Measurements from ENCODE around the gene THRSP. TPM values are rescaled to one million over a fixed set of nuclear protein-coding genes. Genes with fewer than 3 reads are reported as not detected.
"Not testable (repeated sequence)": the region's sequence is repeated elsewhere in the genome, so short reads cannot be mapped to it uniquely, and the experiment has no call there.

Gene THRSP
- total and polyA plus RNA-seq, 2 donors, result 0.48 to 6.5 TPM

DNA sequence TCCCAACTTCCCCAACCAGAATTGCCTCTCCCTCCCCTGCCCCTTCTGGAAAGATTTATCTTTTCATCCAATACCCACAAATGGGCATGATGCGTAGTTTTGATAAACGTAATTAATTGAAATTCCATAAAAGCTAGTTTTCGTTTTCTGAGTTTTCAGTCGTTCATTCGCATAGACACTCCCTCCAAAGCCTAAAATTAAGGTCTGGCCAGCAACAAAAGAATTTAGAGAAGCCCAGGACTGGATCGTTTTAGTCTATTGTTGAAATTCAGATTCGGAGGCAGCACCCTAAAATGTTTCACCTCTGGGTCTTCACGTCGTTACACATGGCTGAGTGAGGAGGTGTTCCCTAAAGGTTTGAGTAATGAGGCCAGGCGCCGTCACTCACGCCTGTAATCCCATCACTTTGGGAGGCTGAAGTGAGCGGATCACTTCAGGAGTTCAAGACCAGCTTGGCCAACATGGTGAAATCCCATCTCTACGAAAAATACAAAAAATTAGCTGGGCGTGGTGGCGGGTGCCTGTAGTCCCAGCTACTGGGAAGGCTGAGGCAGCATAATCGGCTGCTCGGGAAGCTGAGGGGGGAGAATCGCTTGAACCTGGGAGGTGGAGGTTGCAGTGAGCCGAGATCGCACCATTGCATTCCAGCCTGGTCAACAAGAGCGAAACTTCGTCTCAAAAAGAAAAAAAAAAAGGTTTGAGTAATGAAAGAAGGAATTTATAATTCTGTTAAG lies 16.6 kb downstream of the THRSP start:
- peaks cover 2% of the 10 kb centered on the region for H3K4me1 ChIP-seq (ENCODE audit: insufficient read depth)
- peak overlapping the region; percentile 91 for H3K27ac ChIP-seq (ENCODE audit: low read depth)
- 59% methylated on average over 23 of the region's 23 CpGs for WGBS
- H3K36me3 ChIP-seq (ENCODE audit: insufficient read depth), result no peaks in the 10 kb centered on the region
- peak overlapping the region; percentile 90 for H3K4me3 ChIP-seq (ENCODE audit: low read depth, low read length)
- DNase-seq (ENCODE audit: extremely low spot score), result no peak

DNA sequence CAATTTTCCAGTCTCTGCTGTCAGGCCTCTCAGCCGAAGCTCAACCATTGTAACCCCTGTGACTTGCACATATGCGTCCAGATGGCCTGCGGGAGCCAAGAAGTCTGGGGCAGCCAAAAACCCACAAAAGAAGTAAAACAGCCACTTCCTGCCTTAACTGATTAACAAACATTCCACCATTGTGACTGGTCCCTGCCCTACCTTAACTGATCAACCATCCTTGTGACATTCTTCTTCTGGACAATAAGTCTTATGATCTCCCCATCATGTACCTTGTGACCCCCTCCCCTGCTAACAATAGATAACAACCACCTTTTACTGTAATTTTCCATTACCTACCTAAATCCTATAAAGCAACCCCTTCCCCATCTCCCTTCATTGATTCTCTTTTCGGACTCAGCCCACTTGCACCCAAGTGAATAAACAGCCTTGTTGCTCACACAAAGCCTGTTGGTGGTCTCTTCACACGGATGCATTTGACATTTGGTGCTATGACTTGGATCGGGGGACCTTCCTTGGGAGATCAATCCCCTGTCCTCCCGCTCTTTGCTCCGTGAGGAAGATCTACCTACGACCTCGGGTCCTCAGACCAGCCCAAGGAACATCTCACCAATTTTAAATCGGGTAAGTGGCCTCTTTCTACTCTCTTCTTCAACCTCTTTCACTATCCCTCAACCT lies 17.3 kb downstream of the THRSP start:
- 82% methylated on average over 11 of the region's 11 CpGs for WGBS
- no peaks in the 10 kb centered on the region for H3K36me3 ChIP-seq (ENCODE audit: insufficient read depth)
- H3K27ac ChIP-seq (ENCODE audit: low read depth), result no peak overlapping the region
- DNase-seq (ENCODE audit: extremely low spot score), result no peak
- no peak overlapping the region for H3K4me3 ChIP-seq (ENCODE audit: low read depth, low read length)
- H3K4me1 ChIP-seq (ENCODE audit: insufficient read depth), result peaks cover 2% of the 10 kb centered on the region

DNA sequence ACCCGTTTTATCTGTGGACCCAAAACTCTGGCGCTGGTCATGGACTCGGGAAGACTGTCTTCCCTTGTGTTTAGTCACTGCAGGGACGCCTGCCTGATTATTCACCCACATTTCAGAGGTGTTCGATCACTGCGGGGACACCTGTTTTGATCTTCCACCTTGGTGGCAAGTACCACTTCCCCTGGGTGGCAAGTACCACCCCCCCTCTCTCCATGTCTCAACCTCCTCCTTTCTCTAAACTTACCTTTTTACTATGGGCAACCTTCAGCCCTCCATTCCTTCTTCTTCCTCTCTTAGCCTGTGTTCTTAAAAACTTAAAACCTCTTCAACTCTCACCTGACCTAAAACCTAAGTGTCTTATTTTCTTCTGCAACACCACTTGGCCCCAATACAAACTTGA lies 17.9 kb downstream of the THRSP start:
- DNase-seq (ENCODE audit: extremely low spot score), result no peak
- Histone ChIP-seq H3K27ac (ENCODE audit: low read depth) (no peak overlapping the region), H3K4me3 (ENCODE audit: low read depth, low read length) (no peak overlapping the region), H3K36me3 (ENCODE audit: insufficient read depth) (no peaks in the 10 kb centered on the region), H3K4me1 (ENCODE audit: insufficient read depth) (peaks cover under 1% of the 10 kb centered on the region)
- WGBS, result 92% methylated on average over 6 of the region's 6 CpGs

DNA sequence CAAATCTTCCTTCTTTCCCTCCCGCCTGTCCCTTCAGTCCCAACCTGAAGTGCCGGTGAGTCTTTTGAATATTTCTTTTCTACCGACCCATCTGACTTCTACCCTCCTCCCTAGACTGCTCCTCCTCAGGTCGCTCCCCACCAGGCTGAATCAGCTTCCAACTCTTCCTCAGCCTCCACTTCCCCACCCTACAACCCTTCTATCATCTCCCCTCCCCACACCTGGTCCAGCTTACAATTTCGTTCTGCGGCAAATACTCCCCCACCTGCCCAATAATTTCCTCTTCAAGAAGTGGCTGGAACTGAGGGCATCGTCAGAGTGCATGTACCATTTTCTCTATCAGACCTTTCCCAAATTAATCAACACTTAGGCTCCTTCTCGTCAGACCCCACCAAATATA lies 18.5 kb downstream of the THRSP start:
- Histone ChIP-seq H3K4me1 (ENCODE audit: insufficient read depth) (no peaks in the 10 kb centered on the region), H3K4me3 (ENCODE audit: low read depth, low read length) (no peak overlapping the region), H3K36me3 (ENCODE audit: insufficient read depth) (no peaks in the 10 kb centered on the region), H3K27ac (ENCODE audit: low read depth) (no peak overlapping the region)
- 88% methylated on average over 8 of the region's 8 CpGs for WGBS
- DNase-seq (ENCODE audit: extremely low spot score), result no peak

DNA sequence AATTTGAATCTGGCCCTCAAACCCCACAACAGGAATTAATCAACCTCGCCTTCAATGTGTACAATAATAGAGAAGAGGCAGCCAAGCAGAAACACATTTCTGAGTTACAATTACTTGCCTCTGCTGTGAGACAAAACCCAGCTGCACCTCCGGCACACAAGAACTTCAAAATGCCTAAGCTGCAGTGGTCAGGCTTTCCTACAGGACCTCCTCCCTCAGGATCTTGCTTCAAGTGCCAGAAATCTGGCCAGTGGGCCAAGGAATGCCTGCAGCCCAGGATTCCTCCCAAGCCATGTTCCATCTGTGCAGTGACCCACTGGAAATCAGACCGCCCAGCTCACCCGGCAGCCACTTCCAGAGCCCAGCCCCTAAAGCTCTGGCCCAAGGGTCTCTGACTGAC lies 19.4 kb downstream of the THRSP start:
- Histone ChIP-seq H3K36me3 (ENCODE audit: insufficient read depth) (no peaks in the 10 kb centered on the region), H3K4me3 (ENCODE audit: low read depth, low read length) (no peak overlapping the region), H3K4me1 (ENCODE audit: insufficient read depth) (no peaks in the 10 kb centered on the region), H3K27ac (ENCODE audit: low read depth) (no peak overlapping the region)
- WGBS, result 52% methylated on average over 4 of the region's 4 CpGs
- no peak for DNase-seq (ENCODE audit: extremely low spot score)

DNA sequence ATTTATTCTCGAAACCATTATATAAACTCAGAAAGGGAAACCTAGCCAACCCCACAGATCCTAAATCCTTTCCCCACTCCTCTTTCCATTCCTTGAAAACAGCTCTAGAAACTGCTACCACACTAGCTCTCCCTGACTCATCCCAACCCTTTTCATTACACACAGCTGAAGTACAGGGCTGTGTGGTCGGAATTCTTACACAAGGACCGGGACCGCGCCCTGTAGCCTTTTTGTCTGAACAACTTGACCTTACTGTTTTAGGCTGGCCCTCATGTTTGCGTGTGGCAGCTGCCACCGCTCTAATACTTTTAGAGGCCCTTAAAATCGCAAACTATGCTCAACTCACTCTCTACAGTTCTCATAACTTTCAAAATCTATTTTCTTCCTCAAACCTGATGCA lies 20.8 kb downstream of the THRSP start:
- H3K27ac ChIP-seq (ENCODE audit: low read depth); DNase-seq (ENCODE audit: extremely low spot score); H3K4me3 ChIP-seq (ENCODE audit: low read depth, low read length); H3K4me1 ChIP-seq (ENCODE audit: insufficient read depth); H3K36me3 ChIP-seq (ENCODE audit: insufficient read depth): not testable (repeated sequence)
- WGBS, result 83% methylated on average over 8 of the region's 8 CpGs

DNA sequence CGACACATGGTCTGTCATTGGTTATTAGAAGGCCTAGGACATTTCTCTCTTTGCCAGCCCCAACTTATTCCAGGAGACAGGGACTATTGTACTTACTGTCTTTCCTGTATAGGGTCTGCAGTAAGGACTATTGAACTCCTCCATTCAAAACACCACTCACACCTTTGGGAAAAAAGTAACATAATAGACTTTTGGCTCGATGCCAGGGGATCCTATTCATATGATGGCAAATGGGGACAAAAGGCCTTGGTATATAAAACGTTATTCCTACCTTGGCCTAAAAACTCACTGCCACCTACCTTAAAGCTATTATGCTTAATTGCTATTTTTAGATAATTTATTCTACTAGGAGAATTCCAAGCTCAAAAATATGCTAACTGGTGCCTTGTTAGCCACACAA lies 22.3 kb downstream of the THRSP start:
- WGBS, result 65% methylated on average over 3 of the region's 3 CpGs
- no peaks in the 10 kb centered on the region for H3K4me1 ChIP-seq (ENCODE audit: insufficient read depth)
- H3K36me3 ChIP-seq (ENCODE audit: insufficient read depth), result no peaks in the 10 kb centered on the region
- no peak for DNase-seq (ENCODE audit: extremely low spot score)
- no peak overlapping the region for H3K27ac ChIP-seq (ENCODE audit: low read depth)
- H3K4me3 ChIP-seq (ENCODE audit: low read depth, low read length), result no peak overlapping the region

DNA sequence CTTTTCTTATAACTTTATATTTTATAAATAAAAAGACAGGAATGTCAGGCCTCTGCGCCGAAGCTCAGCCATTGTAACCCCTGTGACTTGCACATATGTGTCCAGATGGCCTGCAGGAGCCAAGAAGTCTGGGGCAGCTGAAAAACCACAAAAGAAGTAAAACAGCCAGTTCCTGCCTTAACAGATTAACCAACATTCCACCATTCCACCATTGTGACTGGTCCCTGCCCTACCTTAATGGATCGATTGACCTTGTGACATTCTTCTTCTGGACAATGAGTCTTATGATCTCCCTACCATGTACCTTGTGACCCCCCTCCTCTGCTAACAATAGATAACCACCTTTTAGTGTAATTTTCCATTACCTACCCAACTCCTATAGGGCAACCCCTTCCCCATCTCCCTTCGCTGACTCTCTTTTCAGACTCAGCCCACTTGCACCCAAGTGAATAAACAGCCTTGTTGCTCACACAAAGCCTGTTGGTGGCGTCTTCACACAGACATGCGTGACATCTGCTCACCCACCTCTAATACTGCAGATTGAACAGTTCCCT lies 22.9 kb downstream of the THRSP start:
- not testable (repeated sequence) for H3K4me1 ChIP-seq (ENCODE audit: insufficient read depth); H3K36me3 ChIP-seq (ENCODE audit: insufficient read depth); H3K4me3 ChIP-seq (ENCODE audit: low read depth, low read length); H3K27ac ChIP-seq (ENCODE audit: low read depth); DNase-seq (ENCODE audit: extremely low spot score)
- WGBS, result 82% methylated on average over 6 of the region's 6 CpGs

DNA sequence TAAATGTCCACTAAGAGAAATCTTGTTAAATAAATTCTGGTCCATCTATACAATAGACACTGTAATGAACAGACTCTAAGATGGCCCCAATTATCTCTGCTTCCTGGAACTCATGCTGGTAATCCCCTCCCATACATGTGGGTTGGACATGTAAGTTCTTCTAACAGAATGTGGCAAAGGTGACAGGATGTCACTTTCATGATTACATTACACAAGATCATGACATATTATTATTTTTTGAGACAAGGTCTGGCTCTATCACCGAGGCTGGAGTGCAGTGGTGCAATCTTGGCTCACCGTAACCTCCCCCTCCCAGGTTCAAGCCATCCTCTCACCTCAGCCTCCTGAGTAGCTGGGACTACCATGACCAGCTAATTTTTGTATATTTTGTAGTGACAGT lies 30.6 kb downstream of the THRSP start:
- DNase-seq (ENCODE audit: extremely low spot score), result no peak
- Histone ChIP-seq H3K36me3 (ENCODE audit: insufficient read depth) (no peaks in the 10 kb centered on the region), H3K4me3 (ENCODE audit: low read depth, low read length) (no peak overlapping the region), H3K27ac (ENCODE audit: low read depth) (no peak overlapping the region), H3K4me1 (ENCODE audit: insufficient read depth) (no peaks in the 10 kb centered on the region)
- 93% methylated on average over 2 of the region's 2 CpGs for WGBS

DNA sequence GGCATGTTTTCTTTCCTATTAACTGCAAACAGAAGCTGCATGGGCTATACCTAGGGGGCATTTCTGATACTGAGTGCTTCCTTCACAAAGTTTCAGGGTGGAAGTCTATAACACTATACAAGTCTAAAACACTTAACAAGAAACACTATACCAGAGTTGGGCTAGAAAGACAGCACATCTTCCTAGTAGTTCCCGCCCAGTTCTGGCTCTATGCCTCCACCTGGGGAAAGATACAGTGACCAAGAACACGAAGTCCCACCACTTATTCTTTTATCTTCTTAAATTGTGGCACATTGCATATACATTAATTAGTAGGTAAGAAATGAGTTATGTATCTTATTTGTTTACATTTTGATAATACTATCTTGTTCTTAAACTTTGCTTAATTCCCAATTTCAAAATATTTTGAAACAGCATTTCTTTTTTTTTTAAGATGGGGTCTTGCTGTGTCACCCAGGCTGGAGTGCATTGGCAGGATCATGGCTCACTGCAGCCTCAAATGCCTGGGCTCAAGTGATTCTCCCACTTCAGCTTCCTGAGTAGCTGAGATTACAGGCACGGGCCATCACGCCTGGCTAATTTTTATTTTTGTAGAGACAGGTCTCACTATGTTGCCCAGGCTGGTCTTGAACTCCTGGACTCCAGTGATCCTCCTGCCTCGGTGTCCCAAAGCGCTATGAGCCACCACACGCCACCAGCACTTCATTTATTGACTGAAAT lies 34.2 kb downstream of the THRSP start:
- H3K27ac ChIP-seq (ENCODE audit: low read depth), result no peak overlapping the region
- no peaks in the 10 kb centered on the region for H3K4me1 ChIP-seq (ENCODE audit: insufficient read depth)
- H3K36me3 ChIP-seq (ENCODE audit: insufficient read depth), result peaks cover 4% of the 10 kb centered on the region
- no peak overlapping the region for H3K4me3 ChIP-seq (ENCODE audit: low read depth, low read length)
- DNase-seq (ENCODE audit: extremely low spot score), result no peak
- WGBS, result 94% methylated on average over 7 of the region's 7 CpGs

DNA sequence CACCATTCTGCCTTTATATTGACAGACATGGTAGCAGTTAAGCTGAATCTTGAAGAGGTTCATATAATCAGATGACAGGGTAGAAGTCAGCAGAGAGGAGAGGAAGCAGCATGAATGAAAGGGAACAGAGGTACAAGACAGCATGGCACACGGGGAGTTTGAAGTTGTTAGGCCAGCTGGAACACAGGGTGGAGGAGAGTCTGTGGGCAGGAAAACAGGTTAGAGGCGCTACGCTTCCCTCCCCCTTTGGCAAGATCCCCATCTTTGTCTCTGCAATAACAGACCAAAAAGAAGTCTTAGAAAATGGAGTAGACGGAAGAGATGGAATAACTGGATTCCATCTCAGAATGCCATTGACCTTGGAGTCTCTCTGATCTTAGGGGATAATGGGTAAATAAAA lies 36.0 kb downstream of the THRSP start:
- Histone ChIP-seq H3K27ac (ENCODE audit: low read depth) (no peak overlapping the region), H3K36me3 (ENCODE audit: insufficient read depth) (peaks cover 4% of the 10 kb centered on the region), H3K4me1 (ENCODE audit: insufficient read depth) (no peaks in the 10 kb centered on the region), H3K4me3 (ENCODE audit: low read depth, low read length) (no peak overlapping the region)
- DNase-seq (ENCODE audit: extremely low spot score), result no peak
- 87% methylated on average over 4 of the region's 4 CpGs for WGBS

DNA sequence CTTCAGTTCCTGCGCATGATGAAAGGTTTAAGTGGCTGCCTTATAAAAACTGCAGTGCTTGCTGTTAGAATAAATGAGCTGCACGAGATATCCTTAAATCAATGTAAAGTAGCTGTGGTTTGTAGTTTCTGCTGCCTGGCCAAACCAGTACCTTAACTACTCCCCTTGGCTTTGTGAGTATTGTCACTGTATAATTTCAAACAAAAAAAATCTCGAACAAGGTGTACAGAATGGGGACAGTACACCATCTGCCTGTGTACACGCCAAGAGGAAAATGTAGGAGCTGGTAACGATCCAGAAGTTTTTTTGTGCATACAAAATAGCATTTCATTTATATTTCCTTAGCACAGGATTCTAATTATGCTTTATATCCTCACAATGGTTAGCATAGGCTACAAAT lies 36.6 kb downstream of the THRSP start:
- no peaks in the 10 kb centered on the region for H3K4me1 ChIP-seq (ENCODE audit: insufficient read depth)
- no peak for DNase-seq (ENCODE audit: extremely low spot score)
- H3K36me3 ChIP-seq (ENCODE audit: insufficient read depth), result peaks cover 4% of the 10 kb centered on the region
- H3K27ac ChIP-seq (ENCODE audit: low read depth), result no peak overlapping the region
- H3K4me3 ChIP-seq (ENCODE audit: low read depth, low read length), result no peak overlapping the region
- 74% methylated on average over 5 of the region's 5 CpGs for WGBS

DNA sequence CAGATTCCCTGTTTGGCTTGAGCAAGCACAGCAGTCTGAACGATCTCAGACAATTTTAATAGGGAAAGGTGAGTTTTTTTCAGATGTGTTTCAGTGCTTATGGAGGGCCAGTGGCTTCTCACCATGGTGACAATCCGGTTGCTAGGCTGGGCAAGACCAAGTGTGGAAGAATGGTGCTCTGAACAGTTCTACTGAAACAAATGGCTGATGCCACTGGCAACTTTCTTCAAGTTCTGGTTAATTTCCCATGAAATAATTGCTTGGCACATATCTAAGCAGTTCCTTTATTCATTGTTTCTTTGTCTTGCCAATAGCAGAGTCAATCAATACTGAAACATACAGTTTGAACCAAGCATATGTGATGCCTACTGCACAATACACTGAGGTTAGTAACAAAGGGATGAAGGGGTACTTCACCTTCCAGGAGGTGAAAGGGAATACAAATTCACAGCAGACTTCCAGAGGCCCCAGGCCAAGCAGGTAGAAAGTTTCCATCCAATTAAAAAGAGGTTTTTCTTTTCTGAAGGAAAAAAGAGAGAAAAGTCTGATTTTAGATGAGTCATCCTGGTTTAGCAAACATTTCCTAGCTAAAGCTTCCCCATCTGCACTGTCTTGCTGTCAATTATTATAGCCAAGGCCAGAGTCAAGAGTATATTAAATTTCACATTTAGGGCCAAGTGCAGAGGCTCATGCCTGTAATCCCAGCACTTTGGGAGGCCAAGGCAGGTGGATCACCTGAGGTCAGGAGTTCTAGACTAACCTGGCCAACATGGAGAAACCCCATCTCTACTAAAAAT lies 37.2 kb downstream of the THRSP start:
- 89% methylated on average over 2 of the region's 2 CpGs for WGBS
- Histone ChIP-seq H3K27ac (ENCODE audit: low read depth) (no peak overlapping the region), H3K36me3 (ENCODE audit: insufficient read depth) (peaks cover 4% of the 10 kb centered on the region), H3K4me3 (ENCODE audit: low read depth, low read length) (no peak overlapping the region), H3K4me1 (ENCODE audit: insufficient read depth) (no peaks in the 10 kb centered on the region)
- DNase-seq (ENCODE audit: extremely low spot score), result no peak
